PFSK-1 (cell line): ENCODE data around the gene ZNF90.

Experiments used
- FOXP2 ChIP-seq: optimal IDR thresholded peaks from 2 replicates; pipeline ENCODE3; 2011; ENCODE audit warnings: borderline replicate concordance, control low read depth, inconsistent platforms; ENCODE audit not compliant: insufficient read depth; ENCODE audit errors: extremely low read length, extremely low read depth
- POLR2AphosphoS5 ChIP-seq: IDR thresholded peaks from 2 replicates; pipeline ENCODE4 v1.6.1; 2012; ENCODE audit warnings: low read depth, mild to moderate bottlenecking, control low read depth, low read length, moderate library complexity
- REST ChIP-seq, 2 experiments: IDR thresholded peaks; 2 replicates each; pipeline versions ENCODE4 v1.6.1 to v1.8.0; 2011 to 2012; ENCODE audit warnings: low read depth in 2 of 2, low read length in 2 of 2, control low read depth in 1 of 2, inconsistent platforms in 1 of 2, mild to moderate bottlenecking in 1 of 2, moderate library complexity in 1 of 2; ENCODE audit not compliant: insufficient read depth in 1 of 2
- SIN3A ChIP-seq: IDR thresholded peaks from 2 replicates; pipeline ENCODE4 v1.6.1; 2012; ENCODE audit warnings: mild to moderate bottlenecking, low read length, moderate library complexity, borderline replicate concordance; ENCODE audit not compliant: insufficient read depth
- TAF1 ChIP-seq: IDR thresholded peaks from 2 replicates; pipeline ENCODE4 v1.6.1; 2012; ENCODE audit warnings: low read length, control low read depth, borderline replicate concordance; ENCODE audit not compliant: insufficient read depth

Gene ZNF90

GRCh38 chr19:20079476-20079875 is 1.7 kb downstream of the ZNF90 start:
- TF ChIP-seq POLR2AphosphoS5 (no peak), REST (IDR thresholded peaks at IDR 0.05; ENCODE audit: insufficient read depth in 1 of 2, low read depth in 2 of 2, low read length in 2 of 2) (no peak), SIN3A (no peak), TAF1 (no peak)

- TF ChIP-seq POLR2AphosphoS5: no peak
- TF ChIP-seq FOXP2: no peak
- no peak for TF ChIP-seq REST (IDR thresholded peaks at IDR 0.05; ENCODE audit: insufficient read depth in 1 of 2, low read depth in 2 of 2, low read length in 2 of 2)
- TF ChIP-seq TAF1: no peak
- TF ChIP-seq SIN3A: no peak
Measured at GRCh38 chr19:20080656-20081055, 2.9 kb downstream of the ZNF90 start.

GRCh38 chr19:20102097-20102496 is 24.3 kb downstream of the ZNF90 start:
- no peak for TF ChIP-seq POLR2AphosphoS5
- no peak for TF ChIP-seq SIN3A
- no peak for TF ChIP-seq REST (IDR thresholded peaks at IDR 0.05; ENCODE audit: insufficient read depth in 1 of 2, low read depth in 2 of 2, low read length in 2 of 2)
- no peak for TF ChIP-seq TAF1
- no peak for TF ChIP-seq FOXP2

GRCh38 chr19:20103091-20103740 is 25.4 kb downstream of the ZNF90 start:
- no peak for TF ChIP-seq FOXP2
- TF ChIP-seq TAF1: no peak
- TF ChIP-seq REST (IDR thresholded peaks at IDR 0.05; ENCODE audit: insufficient read depth in 1 of 2, low read depth in 2 of 2, low read length in 2 of 2): no peak
- no peak for TF ChIP-seq SIN3A
- TF ChIP-seq POLR2AphosphoS5: no peak

- no peak for TF ChIP-seq REST (IDR thresholded peaks at IDR 0.05; ENCODE audit: insufficient read depth in 1 of 2, low read depth in 2 of 2, low read length in 2 of 2)
Measured at GRCh38 chr19:20107301-20107700, 29.5 kb downstream of the ZNF90 start.
